BLaER1 treated with 17β-estradiol and CSF1 and Interleukin-3, amounts not matched to agents 10 nM and 100 nM (cell line): Measurements from ENCODE around the gene MADD.

Experiments used
- H3K27ac ChIP-seq, 11 experiments: shearing (Covaris generic); formaldehyde crosslinking; 2 replicates each; pipeline ENCODE4 v1.8.1; 2022
- H3K27me3 ChIP-seq, 11 experiments: shearing (Covaris generic); formaldehyde crosslinking; 2 replicates each; pipeline ENCODE4 v1.8.1; 2022
- H3K36me3 ChIP-seq, 11 experiments: shearing (Covaris generic); formaldehyde crosslinking; 2 replicates each; pipeline ENCODE4 v1.8.1; 2022
- H3K4me1 ChIP-seq, 10 experiments: shearing (Covaris generic); formaldehyde crosslinking; 2 replicates each; pipeline ENCODE4 v1.8.1; 2022
- H3K4me2 ChIP-seq, 11 experiments: shearing (Covaris generic); formaldehyde crosslinking; 2 replicates each; pipeline ENCODE4 v1.8.1; 2022
- H3K4me3 ChIP-seq, 10 experiments: shearing (Covaris generic); formaldehyde crosslinking; 2 replicates each; pipeline ENCODE4 v1.8.1; 2022
- H3K9ac ChIP-seq, 11 experiments: shearing (Covaris generic); formaldehyde crosslinking; 2 replicates each; pipeline ENCODE4 v1.8.1; 2022
- H3K9me3 ChIP-seq, 11 experiments: shearing (Covaris generic); formaldehyde crosslinking; replicated peaks in 1 of 11; 2 replicates each; pipeline ENCODE4 v1.8.1; 2022
- H4K20me1 ChIP-seq, 11 experiments: shearing (Covaris generic); formaldehyde crosslinking; 2 replicates each; pipeline ENCODE4 v1.8.1; 2022
- Cebpa-rat ChIP-seq, 11 experiments: shearing (Covaris generic); IDR thresholded peaks; 2 replicates each; pipeline ENCODE4 v1.8.1; 2022

Gene MADD

GRCh38 chr11:47353978-47354774 lies 84.2 kb downstream of the MADD start:
- Histone ChIP-seq H3K27ac (peak overlapping the region in 8 of 11 experiments; percentile 31 to 68 (median 60); a peak in 16 of 22 replicates), H3K4me3 (no peak overlapping the region), H3K27me3 (no peaks in the 10 kb centered on the region), H4K20me1 (peaks cover 0 to 96% (median 0%) of the 10 kb centered on the region in 11 experiments; a peak in 8 of 22 replicates), H3K4me1 (peaks cover 12 to 70% (median 52%) of the 10 kb centered on the region in 10 experiments), H3K9ac (peak overlapping the region in 5 of 11 experiments; percentile 18 to 56 (median 23); a peak in 7 of 22 replicates), H3K9me3 (no peaks in the 10 kb centered on the region), H3K4me2 (peak overlapping the region in 2 of 11 experiments; percentile 9 to 15; a peak in 1 of 22 replicates), H3K36me3 (peaks cover 21 to 57% (median 53%) of the 10 kb centered on the region in 11 experiments)
- no peak for TF ChIP-seq Cebpa-rat (IDR thresholded peaks at IDR 0.05)

GRCh38 chr11:47354913-47355282 lies 85.0 kb downstream of the MADD start:
- Histone ChIP-seq H3K4me2 (no peak overlapping the region), H3K27ac (peak overlapping the region in 3 of 11 experiments; percentile 31 to 63 (median 41); a peak in 3 of 22 replicates), H4K20me1 (peaks cover 0 to 96% (median 0%) of the 10 kb centered on the region in 11 experiments; a peak in 8 of 22 replicates), H3K36me3 (peaks cover 21 to 64% (median 57%) of the 10 kb centered on the region in 11 experiments), H3K9me3 (no peaks in the 10 kb centered on the region), H3K27me3 (no peaks in the 10 kb centered on the region), H3K9ac (no peak overlapping the region), H3K4me3 (no peak overlapping the region), H3K4me1 (peaks cover 19 to 70% (median 55%) of the 10 kb centered on the region in 10 experiments)
- no peak for TF ChIP-seq Cebpa-rat (IDR thresholded peaks at IDR 0.05)

DNA sequence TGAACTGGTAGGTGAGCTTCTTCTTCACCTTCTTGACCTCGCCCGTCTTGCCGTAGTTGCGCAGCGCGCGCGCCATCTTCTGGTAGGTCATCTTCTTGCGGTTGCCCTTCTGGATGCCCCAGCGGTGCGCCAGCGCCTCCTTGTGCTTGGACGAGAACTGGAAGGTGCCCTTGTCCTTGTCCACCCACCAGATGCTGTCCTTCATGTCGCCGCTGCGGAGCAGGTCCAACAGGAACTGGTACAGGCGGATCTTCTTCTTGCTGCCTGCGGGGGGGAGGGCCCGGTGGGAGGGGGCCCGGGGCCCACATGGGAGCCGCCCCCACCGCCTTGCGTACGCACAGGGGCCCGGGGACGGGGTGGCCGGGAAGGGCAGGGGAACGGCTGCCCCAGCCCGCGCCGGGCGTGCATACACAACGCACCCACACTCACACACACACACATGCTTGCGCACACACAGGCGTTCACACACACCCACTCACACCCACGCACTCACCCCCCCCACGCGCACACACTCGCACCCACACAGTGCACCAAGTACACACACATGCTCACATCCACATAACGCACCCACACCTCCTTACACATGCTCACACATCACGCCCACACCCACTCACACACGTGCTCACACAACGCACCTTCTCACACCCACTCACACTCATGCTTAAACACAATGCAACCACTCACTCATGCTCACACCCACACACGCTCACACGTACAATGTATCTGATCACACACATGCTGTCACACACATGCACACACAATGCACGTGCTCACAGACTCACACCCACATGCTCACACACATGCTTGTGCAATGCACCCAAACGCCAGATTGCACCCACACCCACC lies 85.6 kb downstream of the MADD start:
- H3K27ac ChIP-seq: peak overlapping the region in 1 of 11 experiments; percentile 100; a peak in 2 of 22 replicates
- peaks cover 0 to 5% (median 2%) of the 10 kb centered on the region in 11 experiments; a peak in 5 of 22 replicates for H3K9me3 ChIP-seq
- H3K4me1 ChIP-seq: peaks cover 25 to 75% (median 60%) of the 10 kb centered on the region in 10 experiments
- no peaks in the 10 kb centered on the region for H3K27me3 ChIP-seq
- H3K4me2 ChIP-seq: no peak overlapping the region
- H3K36me3 ChIP-seq: peaks cover 26 to 70% (median 63%) of the 10 kb centered on the region in 11 experiments
- TF ChIP-seq Cebpa-rat (IDR thresholded peaks at IDR 0.05): no peak
- no peak overlapping the region for H3K9ac ChIP-seq
- no peak overlapping the region for H3K4me3 ChIP-seq
- peaks cover 0 to 100% (median 0%) of the 10 kb centered on the region in 11 experiments; a peak in 8 of 22 replicates for H4K20me1 ChIP-seq

DNA sequence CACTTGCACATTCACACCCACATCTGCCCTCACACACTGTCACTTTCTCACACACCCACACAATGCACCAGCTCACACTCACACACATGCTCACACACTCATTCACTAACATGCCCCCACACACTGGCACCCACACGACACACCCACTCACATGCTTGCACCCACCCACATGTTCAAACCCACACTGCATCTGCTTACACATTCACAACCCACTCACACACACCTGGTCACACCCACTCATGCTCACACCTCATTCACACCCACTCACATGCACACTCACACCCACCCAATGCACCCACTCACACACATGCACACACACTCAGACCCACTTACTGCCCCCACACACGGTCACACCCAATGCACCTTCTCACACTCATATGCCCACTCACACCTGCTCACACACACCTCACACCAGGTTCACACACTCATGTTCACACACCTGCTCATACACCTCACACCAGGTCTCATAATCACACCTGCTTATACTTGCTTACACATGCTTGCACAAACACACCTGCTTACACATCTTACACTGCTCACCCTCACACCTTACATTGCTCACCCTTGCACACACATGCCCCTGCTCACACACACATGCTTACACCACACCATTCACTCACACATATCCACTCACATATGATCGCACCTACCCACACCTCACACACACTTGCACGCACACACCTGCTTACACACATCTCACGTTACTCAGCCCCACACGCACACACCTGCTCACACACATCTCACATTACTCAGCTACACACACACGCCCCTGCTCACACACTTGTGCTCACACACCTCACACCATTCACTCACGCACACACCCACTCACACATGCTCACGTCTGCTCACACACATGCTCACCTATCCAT lies 86.4 kb downstream of the MADD start:
- Histone ChIP-seq H3K9ac (no peak overlapping the region), H3K4me3 (no peak overlapping the region), H3K27me3 (no peaks in the 10 kb centered on the region), H4K20me1 (peaks cover 0 to 100% (median 0%) of the 10 kb centered on the region in 11 experiments; a peak in 8 of 22 replicates), H3K27ac (peak overlapping the region in 7 of 11 experiments; percentile 17 to 100 (median 100); a peak in 10 of 22 replicates), H3K4me1 (peaks cover 34 to 75% (median 60%) of the 10 kb centered on the region in 10 experiments), H3K4me2 (no peak overlapping the region), H3K36me3 (peaks cover 26 to 79% (median 71%) of the 10 kb centered on the region in 11 experiments), H3K9me3 (peaks cover 0 to 11% (median 2%) of the 10 kb centered on the region in 11 experiments; a peak in 6 of 22 replicates)
- TF ChIP-seq Cebpa-rat (IDR thresholded peaks at IDR 0.05): no peak

DNA sequence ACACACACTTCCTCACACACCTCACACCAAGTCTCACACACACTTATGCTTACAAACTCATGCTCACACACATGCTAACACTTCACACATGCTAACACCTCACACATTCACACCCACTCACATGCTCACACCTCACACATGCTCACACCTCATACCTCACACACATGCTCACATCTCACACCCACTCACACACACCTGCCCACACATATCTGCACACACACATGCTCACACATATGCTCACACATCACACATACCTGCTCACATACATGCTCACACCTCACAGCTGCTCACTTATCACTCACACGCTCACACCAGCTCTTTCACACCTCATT lies 87.0 kb downstream of the MADD start:
- no peak overlapping the region for H3K9ac ChIP-seq
- H3K9me3 ChIP-seq: peaks cover 0 to 11% (median 2%) of the 10 kb centered on the region in 11 experiments; a peak in 6 of 22 replicates
- H3K4me1 ChIP-seq: peaks cover 40 to 75% (median 61%) of the 10 kb centered on the region in 10 experiments
- peak overlapping the region in 7 of 11 experiments; percentile 94 to 100 (median 100); a peak in 11 of 22 replicates for H3K27ac ChIP-seq
- no peak for TF ChIP-seq Cebpa-rat (IDR thresholded peaks at IDR 0.05)
- H4K20me1 ChIP-seq: peaks cover 0 to 100% (median 0%) of the 10 kb centered on the region in 11 experiments; a peak in 7 of 22 replicates
- H3K4me2 ChIP-seq: no peak overlapping the region
- no peak overlapping the region for H3K4me3 ChIP-seq
- no peaks in the 10 kb centered on the region for H3K27me3 ChIP-seq
- peaks cover 26 to 85% (median 76%) of the 10 kb centered on the region in 11 experiments for H3K36me3 ChIP-seq

GRCh38 chr11:47357985-47358730 lies 88.2 kb downstream of the MADD start:
- H3K4me1 ChIP-seq: peaks cover 52 to 75% (median 63%) of the 10 kb centered on the region in 10 experiments
- no peak for TF ChIP-seq Cebpa-rat (IDR thresholded peaks at IDR 0.05)
- peak overlapping the region; percentile 44 to 96 (median 88) for H3K4me2 ChIP-seq
- no peak overlapping the region; a peak in 2 of 20 replicates for H3K4me3 ChIP-seq
- no peaks in the 10 kb centered on the region for H3K27me3 ChIP-seq
- H3K9me3 ChIP-seq: peaks cover 0 to 11% (median 2%) of the 10 kb centered on the region in 11 experiments; a peak in 6 of 22 replicates
- H3K9ac ChIP-seq: peak overlapping the region in 10 of 11 experiments; percentile 74 to 95 (median 90); a peak in 20 of 22 replicates
- H3K27ac ChIP-seq: peak overlapping the region; percentile 70 to 100 (median 100); a peak in 21 of 22 replicates
- H4K20me1 ChIP-seq: peaks cover 0 to 100% (median 3%) of the 10 kb centered on the region in 11 experiments; a peak in 11 of 22 replicates
- peaks cover 26 to 96% (median 87%) of the 10 kb centered on the region in 11 experiments for H3K36me3 ChIP-seq

- peaks cover 0 to 11% (median 2%) of the 10 kb centered on the region in 11 experiments; a peak in 6 of 22 replicates for H3K9me3 ChIP-seq
- H4K20me1 ChIP-seq: peaks cover 0 to 100% (median 6%) of the 10 kb centered on the region in 11 experiments; a peak in 13 of 22 replicates
- H3K36me3 ChIP-seq: peaks cover 26 to 99% (median 90%) of the 10 kb centered on the region in 11 experiments
- peak overlapping the region in 1 of 10 experiments; percentile 46; a peak in 2 of 20 replicates for H3K4me3 ChIP-seq
- TF ChIP-seq Cebpa-rat (IDR thresholded peaks at IDR 0.05): no peak
- peak overlapping the region in 10 of 11 experiments; percentile 74 to 95 (median 90); a peak in 20 of 22 replicates for H3K9ac ChIP-seq
- peak overlapping the region; percentile 70 to 100 (median 100) for H3K27ac ChIP-seq
- peak overlapping the region; percentile 44 to 96 (median 88) for H3K4me2 ChIP-seq
- H3K27me3 ChIP-seq: no peaks in the 10 kb centered on the region
- H3K4me1 ChIP-seq: peaks cover 57 to 80% (median 66%) of the 10 kb centered on the region in 10 experiments
Measured at GRCh38 chr11:47358731-47359051, 88.8 kb downstream of the MADD start.
